ENCODE measurements around the gene TMPRSS5.
"Not testable (repeated sequence)": the region's sequence is repeated elsewhere in the genome, so short reads cannot be mapped to it uniquely, and the experiment has no call there.

TMPRSS5 gene

GRCh38 chr11:113705871-113706655 is at the start of gene TMPRSS5:
TMPRSS5 (minus strand) TSS chr11:113706308; CDS start chr11:113706224, 84 bp downstream.
- DNase-seq, result no peak

DNA sequence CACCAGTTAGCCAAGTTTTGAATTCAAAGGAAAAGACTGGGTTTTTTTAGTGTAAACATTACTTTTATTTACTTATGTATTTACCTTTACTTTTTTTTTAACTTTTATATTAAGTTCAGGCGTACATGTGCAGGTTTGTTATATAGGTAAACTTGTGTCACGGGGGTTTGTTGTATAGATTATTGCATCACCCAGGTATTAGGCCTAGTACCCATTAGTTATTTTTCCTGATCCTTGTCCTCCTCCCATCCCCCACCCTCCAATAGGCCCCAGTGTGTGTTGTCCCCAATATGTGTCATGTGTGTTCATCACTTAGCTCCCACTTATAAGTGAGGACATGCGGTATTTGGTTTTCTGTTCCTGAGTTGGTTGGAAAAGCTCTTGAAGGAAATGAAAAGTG is 46.8 kb upstream of the TMPRSS5 start:
- DNase-seq, result no peak

- no peak for DNase-seq
Observed at GRCh38 chr11:113736323-113736722, 30.2 kb upstream of the TMPRSS5 start.

GRCh38 chr11:113732092-113732491 is 26.0 kb upstream of the TMPRSS5 start:
- DNase-seq, result no peak

GRCh38 chr11:113730887-113731726 is 25.0 kb upstream of the TMPRSS5 start:
- peak; percentile 54 for DNase-seq

GRCh38 chr11:113729456-113729855 is 23.3 kb upstream of the TMPRSS5 start:
- no peak for DNase-seq

DNA sequence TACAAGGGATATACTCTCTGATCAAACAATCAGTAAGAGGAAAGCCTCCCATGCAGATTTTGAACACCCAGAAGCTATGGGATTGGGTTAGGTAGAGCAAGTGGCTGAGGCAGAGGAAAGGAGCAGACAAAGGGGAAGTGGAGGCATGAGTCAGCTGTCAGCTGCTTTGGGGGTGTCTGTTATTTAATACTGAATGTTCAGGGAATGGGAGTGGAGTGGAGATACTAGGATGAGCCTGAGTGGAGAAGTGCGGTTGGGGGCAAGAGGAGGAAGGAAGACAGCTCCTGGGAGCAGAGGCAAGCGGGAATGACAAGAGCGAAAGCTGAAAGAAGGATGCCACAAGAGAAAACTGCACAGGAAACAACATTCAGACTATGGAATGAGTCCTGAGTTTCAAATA is 22.7 kb upstream of the TMPRSS5 start:
- DNase-seq, result no peak

GRCh38 chr11:113725913-113726312 is 19.8 kb upstream of the TMPRSS5 start:
- no peak for DNase-seq

GRCh38 chr11:113725407-113725806 is 19.3 kb upstream of the TMPRSS5 start:
- DNase-seq, result no peak

DNA sequence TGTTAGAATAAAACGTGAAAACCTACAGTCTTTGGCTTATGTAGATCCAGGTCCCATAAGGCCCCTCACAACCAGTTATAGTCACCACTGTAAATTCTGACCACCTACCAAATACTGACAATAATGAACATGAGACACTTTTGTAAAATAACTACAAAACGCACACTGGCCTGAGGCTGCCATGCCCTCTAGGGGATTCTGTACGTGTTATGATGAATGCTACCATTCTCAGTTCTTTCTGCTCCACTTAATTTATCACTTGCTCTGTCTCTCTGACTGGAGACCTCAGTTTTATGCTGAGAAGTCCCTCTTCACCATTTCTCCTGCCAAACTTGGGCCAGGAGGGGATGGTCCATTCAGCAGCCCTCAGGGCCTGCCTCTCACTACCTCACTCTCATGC is 18.7 kb upstream of the TMPRSS5 start:
- no peak for DNase-seq

GRCh38 chr11:113723787-113724186 is 17.7 kb upstream of the TMPRSS5 start:
- DNase-seq, result no peak

GRCh38 chr11:113722934-113723333 is 16.8 kb upstream of the TMPRSS5 start:
- no peak for DNase-seq

DNA sequence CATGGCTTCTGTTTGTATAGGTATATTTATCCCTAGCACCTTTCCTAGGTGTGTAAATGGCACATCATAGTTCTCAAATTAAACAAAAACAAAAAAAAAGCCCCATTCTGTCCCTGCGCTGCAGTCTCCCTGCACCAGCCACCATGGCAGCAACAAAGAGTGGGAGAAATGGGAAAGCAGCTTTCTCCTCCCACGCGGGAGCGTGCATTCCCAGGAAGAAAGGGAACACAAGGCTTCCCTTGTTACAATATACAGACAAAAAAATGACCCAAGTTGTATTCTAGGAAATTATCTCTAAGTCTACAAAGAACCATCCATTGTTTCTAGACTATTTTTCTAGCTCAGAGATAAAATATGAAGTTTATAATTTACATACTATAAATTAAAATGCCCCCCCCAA is 16.1 kb upstream of the TMPRSS5 start:
- no peak for DNase-seq

DNA sequence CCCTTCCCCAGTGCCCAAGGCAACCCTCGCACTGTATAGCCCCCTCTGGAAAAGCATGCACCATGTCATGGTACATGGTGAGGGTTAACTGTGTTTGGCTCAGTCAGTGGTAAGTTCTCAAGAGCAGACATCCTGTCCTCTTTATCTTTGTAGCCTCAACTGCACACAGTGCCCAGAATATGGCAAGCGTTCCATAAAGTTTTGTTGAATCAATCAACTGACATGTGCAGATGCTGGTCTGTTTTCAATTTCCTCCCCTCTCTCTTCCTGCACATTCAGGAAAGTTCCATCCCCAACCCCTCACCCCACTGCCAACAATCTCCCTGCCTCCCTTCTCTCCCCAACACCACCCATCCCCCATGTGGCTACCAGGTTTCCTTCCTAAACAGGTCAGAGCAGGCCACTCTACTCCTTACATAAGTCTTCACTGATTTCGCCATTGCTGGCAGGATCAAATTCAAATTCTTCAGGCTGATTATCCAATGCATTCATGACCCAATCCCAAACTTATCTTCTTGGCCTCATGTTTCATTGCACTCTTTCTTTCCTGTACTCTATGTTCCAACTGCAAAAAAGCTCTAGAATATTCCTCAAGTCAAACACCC is 15.5 kb upstream of the TMPRSS5 start:
- DNase-seq, result no peak

GRCh38 chr11:113720478-113720877 is 14.4 kb upstream of the TMPRSS5 start:
- not testable (repeated sequence) for DNase-seq

- DNase-seq, result no peak
Observed at GRCh38 chr11:113715882-113716625, 9.9 kb upstream of the TMPRSS5 start.

- DNase-seq, result no peak
Observed at GRCh38 chr11:113715273-113715672, 9.2 kb upstream of the TMPRSS5 start.

GRCh38 chr11:113710989-113711388 is 4.9 kb upstream of the TMPRSS5 start:
- DNase-seq, result no peak

DNA sequence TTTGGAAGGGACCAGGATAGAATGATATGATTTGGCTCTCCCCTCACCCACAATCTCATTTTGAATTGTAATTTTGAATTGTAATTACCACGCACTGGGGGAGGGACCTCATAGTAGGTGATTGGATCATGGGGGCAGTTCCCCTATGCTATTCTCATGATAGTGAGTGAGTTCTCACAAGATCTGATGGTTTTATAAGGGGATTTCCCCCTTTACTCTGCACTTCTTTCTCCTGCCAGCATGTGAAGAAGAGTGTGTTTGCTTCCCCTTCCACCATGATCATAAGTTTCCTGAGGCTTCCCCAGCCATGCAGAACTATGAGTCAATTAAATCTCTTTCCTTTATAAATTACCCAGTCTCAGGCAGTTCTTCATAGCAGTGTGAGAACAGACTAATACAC is 2.6 kb downstream of the TMPRSS5 start:
- not testable (repeated sequence) for DNase-seq

DNA sequence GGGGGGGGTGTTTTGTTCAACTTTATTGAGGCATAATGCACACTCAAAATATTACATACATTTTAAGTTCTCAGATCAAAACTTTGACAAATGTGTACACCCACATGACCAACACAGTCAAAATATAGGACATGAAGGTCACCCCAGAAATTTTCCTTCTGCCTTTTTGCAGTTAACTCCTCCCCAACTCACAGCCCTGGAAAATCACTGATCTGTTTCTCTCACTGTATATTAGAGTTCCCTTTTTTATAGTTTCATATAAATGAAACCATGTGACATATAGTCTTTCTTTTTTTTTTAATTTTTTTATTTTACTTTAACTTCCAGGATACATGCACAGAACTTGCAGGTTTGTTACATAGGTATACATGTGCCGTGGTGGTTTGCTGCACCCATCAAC is 4.6 kb downstream of the TMPRSS5 start:
- no peak for DNase-seq

DNA sequence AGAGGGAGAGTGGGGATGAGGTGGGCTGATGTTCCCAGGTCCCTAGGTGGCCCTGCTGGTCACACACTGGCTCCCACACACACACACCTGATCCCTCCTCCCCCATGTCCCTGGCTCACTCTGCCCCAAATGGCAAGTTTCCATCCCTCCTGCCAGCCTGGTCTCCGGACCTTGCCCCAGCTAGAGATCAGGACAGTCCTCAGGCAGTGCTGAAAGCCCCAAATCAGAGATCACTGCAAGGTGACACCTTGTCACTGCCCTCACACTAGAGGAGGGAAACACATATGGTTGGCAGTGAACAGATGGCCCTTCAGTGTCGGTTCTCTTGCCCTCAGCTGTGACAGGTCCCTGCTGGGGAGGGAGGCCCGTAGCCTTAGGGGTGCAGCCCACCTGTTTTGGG is 7.6 kb downstream of the TMPRSS5 start:
- DNase-seq, result no peak

DNA sequence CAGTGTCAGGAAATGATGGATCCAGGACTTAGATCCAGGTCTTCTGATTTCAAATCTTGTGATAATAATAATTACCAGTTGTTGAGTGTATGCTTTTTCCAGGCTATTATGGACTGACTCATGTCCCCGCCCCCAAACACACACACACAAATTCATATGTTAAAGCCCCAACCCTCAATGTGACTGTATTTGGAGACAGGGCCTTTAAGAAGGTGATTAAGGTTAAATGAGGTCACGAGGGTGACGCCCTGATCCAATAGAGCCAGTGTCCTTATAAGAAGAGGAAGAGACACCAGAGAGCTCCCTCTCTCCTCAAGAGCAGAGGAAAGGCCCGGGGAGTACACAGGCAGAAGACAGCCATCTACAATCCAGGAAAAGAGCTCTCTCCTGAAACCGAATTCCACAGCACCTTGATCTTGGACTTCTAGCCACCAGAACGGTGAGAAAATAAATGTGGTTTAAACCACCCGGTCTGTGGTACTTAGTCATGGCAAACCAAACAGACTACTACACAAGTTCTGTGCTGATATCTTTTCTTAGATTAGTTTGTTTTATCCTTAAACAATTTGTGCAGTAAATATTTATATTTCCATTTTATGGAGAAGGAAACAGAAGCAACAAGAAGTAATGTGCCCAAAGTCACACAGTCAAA is 8.2 kb downstream of the TMPRSS5 start:
- DNase-seq, result no peak

Data from NCI-H1092 (cell line).